GM21825 (cell line): Measurements from ENCODE around the gene PALD1.

ENCODE experiments used
- ATAC-seq: cut with Tn5 transposase; IDR thresholded peaks from one replicate; pipeline ENCODE4 v1.9.1; 2021; ENCODE audit warnings: mild to moderate bottlenecking, moderate library complexity; ENCODE audit not compliant: unreplicated experiment

Gene PALD1

GRCh38 chr10:70457759-70458305, 20.7 kb upstream of the PALD1 start:
- ATAC-seq, result no peak

- no peak for ATAC-seq
Measured at GRCh38 chr10:70458329-70459060, 20.1 kb upstream of the PALD1 start.

- ATAC-seq, result no peak
Measured at GRCh38 chr10:70459061-70459773, 19.4 kb upstream of the PALD1 start.

- no peak for ATAC-seq
Measured at GRCh38 chr10:70459774-70460490, 18.6 kb upstream of the PALD1 start.

GRCh38 chr10:70461397-70462348, 16.9 kb upstream of the PALD1 start:
- no peak for ATAC-seq

GRCh38 chr10:70462349-70462984, 16.1 kb upstream of the PALD1 start:
- ATAC-seq, result no peak

GRCh38 chr10:70465278-70465677, 13.3 kb upstream of the PALD1 start:
- ATAC-seq, result no peak

GRCh38 chr10:70465832-70466231, 12.7 kb upstream of the PALD1 start:
- ATAC-seq, result no peak

- ATAC-seq, result no peak
Measured at GRCh38 chr10:70466951-70467350, 11.6 kb upstream of the PALD1 start.

GRCh38 chr10:70472799-70473454, 5.6 kb upstream of the PALD1 start:
- ATAC-seq, result no peak

- ATAC-seq, result no peak
Measured at GRCh38 chr10:70474780-70475179, 3.8 kb upstream of the PALD1 start.

GRCh38 chr10:70475661-70476060, 2.9 kb upstream of the PALD1 start:
- no peak for ATAC-seq

- no peak for ATAC-seq
Measured at GRCh38 chr10:70476249-70477035, 2.1 kb upstream of the PALD1 start.

GRCh38 chr10:70477661-70478162, 855 bp upstream of the PALD1 start:
- ATAC-seq, result no peak

- ATAC-seq, result no peak
Measured at GRCh38 chr10:70479165-70479581, 606 bp downstream of the PALD1 start.

- no peak for ATAC-seq
Measured at GRCh38 chr10:70479626-70480238, 1.2 kb downstream of the PALD1 start.

GRCh38 chr10:70480239-70480861, 1.8 kb downstream of the PALD1 start:
- ATAC-seq, result no peak

GRCh38 chr10:70481105-70481504, 2.5 kb downstream of the PALD1 start:
- ATAC-seq, result no peak
